GM06990 (cell line): ENCODE measurements around the gene MED20.
A peak's percentile ranks its signal among the peaks of the same experiment; 100 is the strongest.

Experiments
- DNase-seq: peaks from one replicate; pipeline ENCODE4 v3.0.0-alpha.2; 2011; ENCODE audit not compliant: insufficient read length; ENCODE audit errors: extremely low read depth
- H3K27me3 ChIP-seq: replicated peaks from 2 replicates; pipeline ENCODE4 v1.6.0; 2011; ENCODE audit warnings: low read length; ENCODE audit not compliant: control insufficient read depth, insufficient read depth
- H3K36me3 ChIP-seq: 2 replicates; pipeline ENCODE4 v1.5.1; 2011; ENCODE audit warnings: low read length; ENCODE audit not compliant: control insufficient read depth, insufficient read depth
- H3K4me3 ChIP-seq: replicated peaks from 2 replicates; pipeline ENCODE4 v1.5.1; 2011; ENCODE audit warnings: low read depth, mild to moderate bottlenecking, control low read depth, low read length
- CTCF ChIP-seq: IDR thresholded peaks from 2 replicates; pipeline ENCODE4 v1.5.1; 2011; ENCODE audit warnings: low read length, control low read depth, mild to moderate bottlenecking, inconsistent platforms; ENCODE audit not compliant: insufficient read depth, poor library complexity, severe bottlenecking

The MED20 gene

DNA sequence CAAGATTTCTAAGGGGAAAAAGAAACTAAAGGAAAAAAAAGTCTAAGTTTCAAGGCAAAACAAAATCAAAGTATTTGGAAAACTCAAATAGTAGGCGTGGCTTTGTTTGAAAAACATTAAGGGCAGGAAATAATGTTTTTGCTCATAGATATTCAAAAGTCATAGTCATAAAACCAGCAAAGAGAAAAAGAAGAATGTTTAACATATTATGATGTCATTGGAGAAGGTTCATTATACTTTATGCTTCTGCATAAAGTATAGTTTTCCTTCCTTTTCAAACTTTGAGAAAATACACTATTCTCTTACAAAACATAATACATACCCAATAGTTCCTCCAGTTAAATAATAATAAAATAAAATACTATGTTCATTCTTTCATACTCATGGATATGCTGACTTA is 39.4 kb downstream of the MED20 start:
- no peak for DNase-seq
- no peaks in the 10 kb centered on the region for H3K36me3 ChIP-seq

GRCh38 chr6:41878961-41879405 is 42.0 kb downstream of the MED20 start:
- Histone ChIP-seq H3K36me3 (no peaks in the 10 kb centered on the region), H3K4me3 (no peak overlapping the region), H3K27me3 (no peaks in the 10 kb centered on the region)
- DNase-seq, result no peak
- no peak for TF ChIP-seq CTCF

More for the DNA sequence above, 39.4 kb downstream of the MED20 start:
- Histone ChIP-seq H3K27me3 (no peaks in the 10 kb centered on the region), H3K4me3 (no peak overlapping the region)
- TF ChIP-seq CTCF, result no peak

DNA sequence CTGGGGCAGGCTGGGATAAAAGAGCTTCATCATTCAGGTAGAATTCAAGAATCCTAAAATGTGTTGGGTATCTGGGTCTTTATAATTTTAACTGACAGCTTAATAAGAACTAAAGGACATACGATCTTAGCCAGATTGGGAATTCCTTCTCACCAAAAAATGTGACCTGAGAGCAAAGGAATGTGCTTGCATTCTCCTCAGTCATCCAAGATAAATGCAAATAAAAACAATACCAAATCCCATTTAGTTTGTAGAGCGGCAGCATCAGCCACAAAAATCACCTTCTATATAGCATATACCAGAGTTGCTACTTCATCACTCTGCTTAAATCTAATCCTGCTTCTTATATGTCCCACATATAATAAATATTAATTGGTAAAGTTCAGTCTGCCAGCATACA is 42.7 kb downstream of the MED20 start:
- Histone ChIP-seq H3K36me3 (no peaks in the 10 kb centered on the region), H3K27me3 (no peaks in the 10 kb centered on the region), H3K4me3 (no peak overlapping the region)
- TF ChIP-seq CTCF, result no peak
- DNase-seq, result no peak

- Histone ChIP-seq H3K27me3 (no peaks in the 10 kb centered on the region), H3K36me3 (no peaks in the 10 kb centered on the region), H3K4me3 (no peak overlapping the region)
- DNase-seq, result no peak
- no peak for TF ChIP-seq CTCF
These were observed 43.8 kb downstream of the MED20 start for GRCh38 chr6:41877051-41877680.

DNA sequence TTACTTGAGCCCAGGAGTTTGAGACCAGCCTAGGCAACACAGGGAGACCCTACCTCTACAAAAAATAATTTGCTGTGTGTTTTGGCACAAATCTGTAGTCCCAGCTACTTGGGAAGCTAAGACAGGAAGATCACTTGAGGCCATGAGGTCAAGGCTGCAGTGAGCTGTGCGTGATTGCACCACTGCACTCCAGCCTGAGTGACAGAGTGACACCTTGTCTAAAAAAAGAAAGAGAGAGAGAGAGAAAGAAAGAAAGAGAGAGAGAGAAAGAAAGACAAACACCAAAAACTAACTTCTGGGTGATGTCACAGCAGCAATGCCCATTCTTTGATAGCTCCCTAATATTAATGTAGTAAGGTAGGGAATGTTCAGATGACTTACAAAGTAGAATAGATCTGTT is 46.2 kb downstream of the MED20 start:
- no peaks in the 10 kb centered on the region for H3K27me3 ChIP-seq
- no peak for TF ChIP-seq CTCF
- H3K36me3 ChIP-seq, result no peaks in the 10 kb centered on the region
- H3K4me3 ChIP-seq, result no peak overlapping the region
- DNase-seq, result no peak

DNA sequence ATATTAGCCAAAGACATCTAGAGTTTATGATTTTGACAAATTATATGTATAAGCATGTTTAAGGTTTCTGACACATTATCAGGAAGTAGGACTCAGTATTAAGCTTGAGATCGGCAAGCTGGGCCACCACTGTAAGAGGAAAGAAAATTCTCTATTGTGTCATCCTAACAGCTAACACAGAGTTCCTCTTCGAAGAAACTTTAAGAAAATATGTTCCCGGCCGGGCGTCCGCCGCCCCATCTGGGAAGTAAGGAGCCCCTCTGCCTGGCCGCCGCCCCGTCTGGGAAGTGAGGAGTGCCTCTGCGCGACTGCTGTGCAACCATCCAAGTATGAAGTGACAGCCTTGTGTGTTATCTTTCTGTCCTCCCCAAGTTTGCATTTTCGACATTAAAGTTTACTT is 48.8 kb downstream of the MED20 start:
- Histone ChIP-seq H3K27me3 (no peaks in the 10 kb centered on the region), H3K36me3 (no peaks in the 10 kb centered on the region), H3K4me3 (no peak overlapping the region)
- peak; percentile 1 for DNase-seq
- no peak for TF ChIP-seq CTCF
